HCT116 (cell line): Measurements from ENCODE around the gene PARVA.

Experiments
- CEBPB ChIP-seq: IDR thresholded peaks from 2 replicates; pipeline ENCODE4 v1.6.1; 2012; ENCODE audit warnings: low read depth
- EGR1 ChIP-seq: IDR thresholded peaks from 2 replicates; pipeline ENCODE4 v1.6.1; 2012; ENCODE audit warnings: low read depth
- EZH2 ChIP-seq: fragments of 200-600 bp; sonication (generic); IDR thresholded peaks from 2 replicates; pipeline ENCODE4 v1.6.1; 2017; ENCODE audit warnings: antibody characterized with exemption, mixed run types
- EZH2phosphoT487 ChIP-seq: fragments of 200-600 bp; IDR thresholded peaks from 2 replicates; pipeline ENCODE4 v1.6.1; 2018; ENCODE audit warnings: antibody characterized with exemption, borderline replicate concordance
- MAX ChIP-seq: IDR thresholded peaks from 2 replicates; pipeline ENCODE4 v1.6.1; 2012
- POLR2A ChIP-seq: IDR thresholded peaks from 2 replicates; pipeline ENCODE4 v1.7.0; 2011; ENCODE audit warnings: borderline replicate concordance; ENCODE audit not compliant: insufficient read depth, insufficient read length; ENCODE audit errors: extremely low read depth
- POLR2AphosphoS5 ChIP-seq: IDR thresholded peaks from 2 replicates; pipeline ENCODE4 v1.6.1; 2011; ENCODE audit warnings: mild to moderate bottlenecking, low read depth, low read length, moderate library complexity
- REST ChIP-seq: IDR thresholded peaks from 2 replicates; pipeline ENCODE4 v1.6.1; 2012; ENCODE audit warnings: low read depth
- SRF ChIP-seq: IDR thresholded peaks from 2 replicates; pipeline ENCODE4 v1.6.1; 2012; ENCODE audit warnings: low read depth
- YY1 ChIP-seq: IDR thresholded peaks from 2 replicates; pipeline ENCODE4 v1.6.1; 2011; ENCODE audit warnings: low read length, low read depth, moderate library complexity, mild to moderate bottlenecking; ENCODE audit not compliant: insufficient replicate concordance; ENCODE audit errors: extremely low read depth
- ZBTB33 ChIP-seq: IDR thresholded peaks from 2 replicates; pipeline ENCODE4 v1.6.1; 2011; ENCODE audit warnings: mild to moderate bottlenecking, low read length, moderate library complexity; ENCODE audit not compliant: insufficient replicate concordance; ENCODE audit errors: extremely low read depth
- ZFX ChIP-seq: fragments of 450-650 bp; IDR thresholded peaks from 2 replicates; pipeline ENCODE4 v1.6.1; 2017
- ZNF274 ChIP-seq: fragments of 200-500 bp; sonication (Bioruptor generic); IDR thresholded peaks from 2 replicates; pipeline ENCODE4 v1.6.1; 2014; ENCODE audit warnings: mild to moderate bottlenecking, low read depth, low read length, inconsistent platforms
- TF ChIP-seq, protein P1 (sequence below), 3 experiments: fragments of 200-600 bp in 1 of 3; sonication (generic) in 1 of 3; IDR thresholded peaks in 2 of 3; conservative IDR thresholded peaks in 1 of 3; 2 replicates each; pipeline ENCODE4 v1.5.1; 2012 to 2017; ENCODE audit warnings: low read depth in 2 of 3, low read length in 2 of 3, antibody characterized with exemption in 1 of 3, borderline replicate concordance in 1 of 3, control low read depth in 1 of 3, mild to moderate bottlenecking in 1 of 3, mixed read lengths in 1 of 3, mixed run types in 1 of 3, moderate library complexity in 1 of 3; ENCODE audit not compliant: insufficient read depth in 1 of 3

DNA sequence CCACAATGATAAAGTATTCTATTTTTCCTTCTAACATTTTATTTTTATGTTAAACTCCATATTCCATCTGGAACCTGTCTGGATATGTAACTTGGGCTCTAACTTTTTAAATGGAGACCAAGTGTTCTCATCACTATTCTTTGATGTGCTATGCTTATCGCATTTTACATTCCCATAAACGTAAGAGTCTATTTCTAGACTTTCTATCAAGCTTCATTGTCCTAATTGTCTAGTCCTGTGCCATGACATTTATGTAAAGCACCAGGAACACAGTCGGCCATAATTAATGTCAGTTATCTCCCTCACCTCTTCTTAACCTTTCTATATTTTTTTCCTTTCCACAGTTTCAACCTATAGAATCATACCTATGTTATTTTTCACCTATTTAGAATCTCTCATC lies 183.0 kb downstream of the PARVA start:
- no peak for TF ChIP-seq EZH2
- TF ChIP-seq, protein P1, sequence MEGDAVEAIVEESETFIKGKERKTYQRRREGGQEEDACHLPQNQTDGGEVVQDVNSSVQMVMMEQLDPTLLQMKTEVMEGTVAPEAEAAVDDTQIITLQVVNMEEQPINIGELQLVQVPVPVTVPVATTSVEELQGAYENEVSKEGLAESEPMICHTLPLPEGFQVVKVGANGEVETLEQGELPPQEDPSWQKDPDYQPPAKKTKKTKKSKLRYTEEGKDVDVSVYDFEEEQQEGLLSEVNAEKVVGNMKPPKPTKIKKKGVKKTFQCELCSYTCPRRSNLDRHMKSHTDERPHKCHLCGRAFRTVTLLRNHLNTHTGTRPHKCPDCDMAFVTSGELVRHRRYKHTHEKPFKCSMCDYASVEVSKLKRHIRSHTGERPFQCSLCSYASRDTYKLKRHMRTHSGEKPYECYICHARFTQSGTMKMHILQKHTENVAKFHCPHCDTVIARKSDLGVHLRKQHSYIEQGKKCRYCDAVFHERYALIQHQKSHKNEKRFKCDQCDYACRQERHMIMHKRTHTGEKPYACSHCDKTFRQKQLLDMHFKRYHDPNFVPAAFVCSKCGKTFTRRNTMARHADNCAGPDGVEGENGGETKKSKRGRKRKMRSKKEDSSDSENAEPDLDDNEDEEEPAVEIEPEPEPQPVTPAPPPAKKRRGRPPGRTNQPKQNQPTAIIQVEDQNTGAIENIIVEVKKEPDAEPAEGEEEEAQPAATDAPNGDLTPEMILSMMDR (IDR thresholded peaks at IDR 0.05 in 2 of 3, conservative IDR thresholded peaks at IDR 0.05 in 1 of 3; ENCODE audit: borderline replicate concordance in 1 of 3, insufficient read depth in 1 of 3, low read depth in 2 of 3, low read length in 2 of 3): no peak
- no peak for TF ChIP-seq REST
- no peak for TF ChIP-seq POLR2A
- no peak for TF ChIP-seq EGR1
- TF ChIP-seq EZH2phosphoT487: no peak
- no peak for TF ChIP-seq CEBPB
- no peak for TF ChIP-seq ZNF274
- no peak for TF ChIP-seq YY1
- TF ChIP-seq ZFX: no peak
- no peak for TF ChIP-seq POLR2AphosphoS5
- TF ChIP-seq ZBTB33: no peak
- TF ChIP-seq SRF: no peak
- TF ChIP-seq MAX: no peak
